H1 (cell line): Measurements from ENCODE around the gene VWF. TPM values are rescaled to one million over a fixed set of nuclear protein-coding genes. Genes with fewer than 3 reads are reported as not detected.

ENCODE experiments used
- BACH1 ChIP-seq: IDR thresholded peaks from 2 replicates; pipeline ENCODE4 v1.6.1; 2012; ENCODE audit warnings: low read length, improper control_type of control experiment
- BCL11A ChIP-seq, 2 experiments: IDR thresholded peaks; one replicate each; pipeline ENCODE4 v1.6.1; 2011; ENCODE audit warnings: low read depth in 2 of 2, low read length in 2 of 2, mild to moderate bottlenecking in 2 of 2
- EP300 ChIP-seq, 2 experiments: IDR thresholded peaks; 1 replicate in 1 of 2; 2 replicates in 1 of 2; pipeline ENCODE4 v1.6.1; 2011 to 2012; ENCODE audit warnings: low read depth in 2 of 2, low read length in 2 of 2, mild to moderate bottlenecking in 2 of 2, borderline replicate concordance in 1 of 2, inconsistent platforms in 1 of 2, moderate library complexity in 1 of 2
- JUN ChIP-seq: IDR thresholded peaks from 2 replicates; pipeline ENCODE4 v1.6.1; 2011; ENCODE audit warnings: low read depth, mild to moderate bottlenecking, improper control_type of control experiment, low read length
- RFX5 ChIP-seq: IDR thresholded peaks from 2 replicates; pipeline ENCODE4 v1.6.1; 2011; ENCODE audit warnings: low read depth, low read length, improper control_type of control experiment, borderline replicate concordance
- polyA plus RNA-seq, 7 experiments: library from polyadenylated mRNA; depleted of rRNA in 3 of 7; stranded (reverse) in 5 of 7; unstranded in 2 of 7; fragments of >200 nt in 5 of 7; fragments of 200-250 nt in 2 of 7; gene quantifications; 1 replicate in 5 of 7; 2 replicates in 1 of 7; 4 replicates in 1 of 7; pipeline versions ENCODE4 v1.2.1 to v1.2.3, GENCODE V29; 2011 to 2013; ENCODE audit warnings: missing spikeins in 2 of 7, mixed read lengths in 2 of 7
- total RNA-seq: library from RNA; stranded (reverse); fragmentation: NEBNext Ultra II Directional; extraction: Animal tissue kit (Norgen Biotek cat#: 25700); gene quantifications from 2 replicates; pipeline ENCODE4 v1.2.1, GENCODE V29; 2021

VWF gene
- total and polyA plus RNA-seq, 2 of the 8 experiments (the other 6 are each of a cell fraction or from before 2014, with no cell fraction given), result 0.39 to 0.60 TPM

DNA sequence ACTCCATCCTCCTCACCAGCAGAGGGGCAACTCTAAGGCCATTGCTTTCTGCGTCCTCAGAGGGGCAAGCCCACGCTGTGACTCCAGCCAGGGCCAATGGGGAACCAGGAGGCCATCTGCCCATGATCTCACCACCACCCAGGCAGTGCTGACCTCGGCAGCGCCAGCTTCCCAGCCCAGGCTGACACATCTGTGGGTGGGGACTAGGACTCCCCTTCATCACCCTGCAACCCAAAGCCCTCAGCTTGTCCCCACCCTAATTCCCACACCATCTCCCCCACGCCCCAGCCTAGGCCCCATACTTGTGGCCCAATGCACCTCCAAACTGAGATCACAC lies 58.6 kb downstream of the VWF start (continued):
- TF ChIP-seq JUN (no peak), RFX5 (no peak), EP300 (IDR thresholded peaks at IDR 0.05; ENCODE audit: borderline replicate concordance in 1 of 2, low read depth in 2 of 2, low read length in 2 of 2) (no peak), BCL11A (IDR thresholded peaks at IDR 0.05; ENCODE audit: low read depth in 2 of 2, low read length in 2 of 2) (no peak), BACH1 (no peak)
